HG03520 (cell line): ENCODE measurements around the gene RNF225.
A peak's percentile ranks its signal among the peaks of the same experiment; 100 is the strongest.
"Not testable (repeated sequence)": the region's sequence is repeated elsewhere in the genome, so short reads cannot be mapped to it uniquely, and the experiment has no call there.

ENCODE experiments used
- ATAC-seq: cut with Tn5 transposase; IDR thresholded peaks from one replicate; pipeline ENCODE4 v1.9.1; 2021; ENCODE audit warnings: mild to moderate bottlenecking, moderate library complexity; ENCODE audit not compliant: unreplicated experiment

Gene RNF225

GRCh38 chr19:58395220-58395978 lies at the start of gene RNF225:
RNF225 (plus strand) TSS chr19:58395656; CDS start chr19:58396090, 434 bp downstream.
- no peak for ATAC-seq

DNA sequence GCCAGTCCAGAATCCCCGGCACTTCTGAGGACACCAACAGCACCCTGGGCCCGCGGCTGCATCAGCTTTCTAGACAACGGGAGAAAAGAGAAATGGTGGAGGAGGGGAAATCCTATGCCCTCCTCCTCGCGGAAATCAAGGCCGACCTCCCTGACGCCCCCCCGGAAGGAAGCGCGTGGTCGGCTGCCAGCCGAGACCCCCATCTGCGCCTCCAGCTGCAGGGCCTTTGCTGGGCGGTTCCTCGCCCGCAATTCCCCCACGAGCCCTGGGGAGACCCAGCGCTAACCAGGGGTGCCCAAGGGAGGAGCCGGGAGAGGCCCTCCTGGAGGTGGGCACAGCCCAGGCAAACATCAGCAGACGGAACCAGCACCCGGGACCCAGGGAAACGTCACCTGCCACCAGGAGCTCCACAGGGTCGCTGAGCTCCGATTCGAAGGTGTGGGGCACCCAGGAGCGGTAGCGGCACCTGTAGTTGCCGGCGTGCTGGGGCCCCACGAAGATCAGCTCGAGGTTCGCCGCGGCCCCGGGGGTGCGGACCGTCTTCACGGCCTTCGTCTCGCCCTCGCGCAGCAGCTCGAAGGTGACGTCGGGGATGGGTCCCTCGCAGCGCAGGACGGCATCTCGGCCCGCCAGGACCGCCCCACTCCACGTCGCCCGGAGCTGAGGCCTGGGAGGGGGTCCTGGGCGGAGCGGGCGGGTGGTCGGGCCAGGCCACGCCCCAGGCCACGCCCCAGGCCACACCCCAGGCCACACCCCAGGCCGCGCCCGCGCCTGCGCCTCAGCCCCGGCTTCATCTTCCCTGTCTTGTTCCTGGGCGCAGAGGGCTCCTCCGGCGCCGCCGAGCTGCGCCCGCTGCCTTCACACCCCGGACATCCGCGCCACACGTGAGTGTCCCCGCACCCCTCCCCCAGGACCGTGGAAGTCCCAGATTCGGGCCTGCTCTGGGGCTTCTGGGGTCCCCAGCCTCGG lies 48.2 kb upstream of the RNF225 start:
- ATAC-seq = peak; percentile 79

DNA sequence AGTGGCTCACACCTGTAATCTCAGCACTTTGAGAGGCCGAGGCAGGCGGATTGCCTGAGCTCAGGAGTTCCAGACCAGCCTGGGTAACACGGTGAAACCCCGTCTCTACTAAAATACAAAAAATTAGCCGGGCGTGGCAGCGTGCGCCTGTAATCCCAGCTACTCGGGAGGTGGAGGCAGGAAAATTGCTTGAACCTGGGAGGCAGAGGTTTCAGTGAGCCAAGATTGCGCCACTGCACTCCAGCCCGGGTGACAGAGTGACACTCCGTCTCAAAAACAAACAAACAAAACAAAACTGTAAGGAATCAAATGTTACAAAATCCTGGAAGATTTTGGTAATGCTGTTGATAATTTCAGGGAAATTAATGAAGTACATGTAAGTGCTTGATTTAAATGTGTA lies 47.4 kb upstream of the RNF225 start:
- not testable (repeated sequence) for ATAC-seq

GRCh38 chr19:58349590-58349989 lies 45.9 kb upstream of the RNF225 start:
- no peak for ATAC-seq

DNA sequence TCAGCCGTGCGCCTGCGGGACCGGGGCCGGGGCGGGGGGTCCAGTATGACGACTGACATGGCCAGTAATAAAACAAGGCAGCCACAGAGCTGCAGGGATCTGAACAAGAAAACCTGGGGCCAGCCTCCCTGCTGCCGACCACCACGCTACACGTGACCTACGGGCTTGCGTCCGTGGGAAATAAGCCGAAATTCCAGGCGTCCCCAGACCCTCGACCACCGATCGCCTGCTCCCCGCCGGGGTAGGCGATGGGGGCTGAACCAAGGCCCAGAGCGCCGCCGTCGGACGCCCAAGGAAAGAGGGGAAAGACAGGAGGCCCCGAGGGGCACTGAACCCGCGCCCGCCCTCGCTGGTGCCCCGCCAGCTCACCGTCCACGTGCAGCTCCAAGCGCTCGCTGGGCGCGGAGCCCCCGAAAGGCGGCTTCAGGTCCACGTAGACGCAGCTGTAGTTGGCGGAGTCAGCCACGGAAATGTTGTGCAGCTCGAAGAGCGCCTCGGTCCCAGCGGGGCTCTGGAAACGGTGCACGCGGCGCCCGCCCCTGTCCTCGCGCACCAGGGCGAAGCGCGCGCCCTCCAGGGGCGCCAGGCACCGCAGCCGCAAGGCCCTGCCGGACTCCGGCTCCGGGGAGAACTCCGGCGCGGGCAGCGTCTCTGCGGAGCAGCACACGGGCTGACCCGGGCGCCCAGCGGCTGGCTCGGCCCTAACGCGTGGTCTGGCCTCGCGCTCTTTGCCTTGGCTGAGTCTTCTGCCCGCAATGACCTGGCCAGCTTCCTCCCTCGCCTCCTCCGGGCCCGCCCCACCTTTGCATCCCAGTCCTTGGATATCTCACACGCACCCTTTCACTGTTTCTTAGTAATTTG lies 45.2 kb upstream of the RNF225 start:
- ATAC-seq = no peak

DNA sequence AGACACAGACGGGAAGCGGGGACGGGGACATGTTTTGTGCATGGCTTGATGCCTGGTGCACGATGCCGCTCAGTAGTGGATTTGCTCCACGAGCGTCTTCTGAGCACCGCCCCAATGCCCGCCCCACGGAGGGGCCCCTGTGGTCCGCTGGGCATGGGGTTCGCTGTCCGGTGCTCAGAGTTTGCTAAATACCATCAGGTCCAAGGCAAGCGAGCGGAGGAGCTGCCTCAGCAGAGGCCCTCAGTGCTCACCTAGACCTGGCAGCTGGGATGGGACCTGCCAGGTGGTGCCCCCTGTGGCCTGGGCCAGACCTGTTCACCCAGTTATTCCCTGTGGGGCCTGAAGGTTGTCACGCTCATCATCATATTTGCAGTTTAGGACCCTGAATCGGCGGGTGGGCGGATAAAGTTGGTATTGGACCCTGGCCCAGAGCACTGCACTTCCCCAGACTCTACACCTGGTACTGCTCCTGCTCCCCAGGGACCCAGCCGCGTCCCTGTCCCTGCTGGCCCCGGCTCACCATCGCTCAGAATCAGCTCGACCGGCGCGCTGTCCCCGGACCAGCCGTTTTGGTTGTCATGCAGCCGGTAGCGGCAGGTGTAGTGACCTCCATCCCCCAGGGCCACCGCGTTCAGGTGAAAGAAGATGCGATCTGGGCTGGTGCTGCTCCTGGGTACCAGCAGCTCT lies 44.4 kb upstream of the RNF225 start:
- ATAC-seq = no peak

GRCh38 chr19:58351558-58351878 lies 43.9 kb upstream of the RNF225 start:
- no peak for ATAC-seq

DNA sequence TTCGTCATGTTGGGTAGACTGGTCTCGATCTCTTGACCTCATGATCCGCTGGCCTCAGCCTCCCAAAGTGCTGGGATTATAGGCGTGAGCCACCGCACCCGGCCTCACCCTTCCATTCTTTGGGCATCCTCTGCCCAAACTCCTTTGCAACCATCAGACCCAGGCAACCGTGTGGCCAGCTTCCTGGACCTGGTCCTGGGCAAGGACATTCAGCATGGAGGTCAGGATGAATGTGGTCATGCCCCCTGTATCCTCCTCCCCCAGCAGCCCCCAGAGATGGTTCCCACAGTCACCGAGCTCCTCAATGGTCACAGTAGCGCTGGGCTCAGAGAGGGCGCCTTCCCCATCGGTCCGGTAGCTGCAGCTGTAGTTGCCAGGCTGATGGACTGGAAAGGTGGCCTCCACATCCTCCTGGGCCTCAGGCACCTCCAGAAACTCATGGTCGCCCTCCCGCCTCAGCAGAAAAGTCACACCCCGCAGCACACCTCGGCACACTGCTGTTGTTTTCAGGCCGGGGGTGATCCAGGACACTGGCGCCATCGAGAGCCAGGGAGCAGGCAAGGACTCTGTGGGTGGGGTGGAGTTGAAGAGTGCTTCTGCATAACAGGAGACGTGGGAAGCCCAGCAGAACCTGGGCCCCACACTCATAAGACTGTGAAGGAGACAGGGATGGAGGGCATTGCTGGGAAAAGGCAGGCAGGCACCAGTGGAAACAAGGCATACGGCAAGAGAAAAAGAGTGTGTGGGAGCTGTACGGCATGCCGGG lies 43.3 kb upstream of the RNF225 start:
- no peak for ATAC-seq

GRCh38 chr19:58352760-58353671 lies 42.4 kb upstream of the RNF225 start, which contains the start of gene A1BG:
A1BG (minus strand) TSS chr19:58353492; CDS start chr19:58353437, 55 bp downstream.
- ATAC-seq = no peak

GRCh38 chr19:58353717-58354477 lies 41.6 kb upstream of the RNF225 start:
- ATAC-seq = no peak

- ATAC-seq = no peak
Observed at GRCh38 chr19:58354478-58355030, 40.9 kb upstream of the RNF225 start.

DNA sequence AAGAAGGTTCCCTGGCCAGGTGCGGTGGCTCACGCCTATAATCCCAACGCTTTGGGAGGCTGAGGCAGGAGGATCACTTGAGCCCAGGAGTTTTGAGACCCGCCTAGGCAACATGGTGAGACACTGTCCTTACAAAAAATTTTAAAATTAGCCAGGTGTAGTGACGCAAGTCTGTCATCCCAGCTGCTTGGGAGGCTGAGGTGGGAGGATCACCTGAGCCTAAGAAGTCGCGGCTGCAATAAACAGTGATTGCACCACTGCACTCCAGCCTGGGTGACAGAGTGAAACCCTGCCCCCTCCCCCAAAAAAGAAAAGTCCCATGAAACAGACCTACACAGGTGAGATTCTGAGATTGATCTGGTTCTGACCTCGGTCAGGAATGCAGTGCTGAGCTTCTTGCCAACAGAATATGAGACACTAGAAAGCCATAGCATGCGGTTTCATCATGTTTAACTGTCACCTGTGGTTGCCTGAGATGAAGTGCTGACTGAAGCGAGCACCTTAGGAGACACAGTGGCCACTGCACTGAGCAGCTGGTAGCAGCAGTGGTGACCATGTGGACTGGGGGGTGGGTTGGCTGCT lies 40.1 kb upstream of the RNF225 start:
- ATAC-seq = no peak

- ATAC-seq = no peak
Observed at GRCh38 chr19:58355908-58356765, 39.3 kb upstream of the RNF225 start.

DNA sequence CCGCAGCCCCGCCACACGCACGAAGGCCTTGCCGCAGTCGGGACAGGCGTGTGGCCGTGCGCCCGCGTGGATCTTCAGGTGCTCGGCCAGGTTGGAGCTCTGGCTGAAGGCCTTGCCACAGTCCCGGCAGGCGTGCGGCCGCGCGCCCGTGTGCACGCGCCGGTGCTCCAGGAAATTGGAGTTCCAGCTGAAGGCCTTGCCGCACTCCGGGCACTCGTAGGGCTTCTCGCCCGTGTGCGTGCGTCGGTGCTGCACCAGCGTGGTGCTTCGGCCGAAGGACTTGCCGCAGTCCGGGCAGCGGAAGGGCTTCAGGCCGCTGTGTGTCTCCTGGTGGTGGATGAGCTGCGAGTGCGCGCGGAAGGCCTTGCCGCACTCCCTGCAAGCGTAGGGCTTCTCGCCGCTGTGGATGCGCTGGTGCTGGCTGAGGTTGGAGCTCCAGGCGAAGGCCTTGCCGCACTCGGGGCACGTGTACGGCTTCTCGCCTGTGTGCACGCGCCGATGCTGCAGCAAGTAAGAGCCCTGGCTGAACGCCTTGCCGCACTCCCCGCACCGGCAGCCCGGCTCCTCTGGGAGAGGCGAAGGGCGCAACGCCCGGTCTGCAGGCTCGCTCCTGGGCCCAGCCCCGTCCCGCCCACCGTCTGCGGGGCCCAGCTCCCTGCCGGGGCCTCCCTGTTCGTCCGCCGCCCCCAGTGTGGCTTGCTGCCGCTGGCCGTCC lies 38.5 kb upstream of the RNF225 start:
- ATAC-seq = no peak

DNA sequence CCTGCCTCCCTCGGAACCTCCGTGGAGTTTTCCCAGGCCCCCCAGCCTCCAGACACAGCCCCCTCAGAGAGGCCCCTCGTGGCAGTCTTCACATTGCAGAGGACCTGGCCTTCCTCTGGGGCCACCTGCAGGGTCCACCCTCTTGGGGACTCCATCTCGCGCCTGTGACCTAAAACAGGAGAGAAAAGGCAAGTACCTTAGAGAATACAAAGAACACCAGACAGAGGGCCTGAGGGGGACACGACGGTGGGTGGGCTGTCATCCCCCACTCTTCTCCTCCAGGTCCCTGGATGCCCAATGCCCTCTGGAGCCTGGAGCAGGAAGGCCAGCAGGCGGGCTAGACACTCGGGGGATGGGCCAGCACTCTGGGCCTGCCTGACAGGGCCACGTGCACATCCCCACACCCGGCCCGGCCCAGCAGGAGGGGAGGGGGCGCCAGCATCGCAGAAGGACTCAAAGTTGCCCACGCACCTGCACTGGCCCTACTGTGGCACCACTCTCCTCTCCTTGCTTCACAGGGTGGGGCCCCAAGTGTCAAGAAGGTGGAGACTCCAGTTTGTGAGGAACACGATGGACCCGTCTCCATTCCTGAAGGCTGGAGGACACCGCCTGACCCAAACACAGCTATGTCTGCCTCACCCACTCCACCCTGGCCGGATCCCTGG lies 37.8 kb upstream of the RNF225 start:
- ATAC-seq = no peak
